Mesothelial cell of epicardium (in vitro differentiated cells): ENCODE measurements around the gene KBTBD12. TPM values are rescaled to one million over a fixed set of nuclear protein-coding genes. Genes with fewer than 3 reads are reported as not detected.
"Not testable (repeated sequence)": the region's sequence is repeated elsewhere in the genome, so short reads cannot be mapped to it uniquely, and the experiment has no call there.

Source experiments
- DNase-seq, 2 experiments: peaks; one replicate each; pipeline ENCODE4 v3.0.0; 2021; ENCODE audit warnings: low spot score in 2 of 2; ENCODE audit not compliant: unreplicated experiment in 2 of 2
- H3K27ac Mint-ChIP-seq: 2 replicates; pipeline ENCODE4 v1.8.0; 2021; ENCODE audit warnings: mixed read lengths
- H3K27me3 Mint-ChIP-seq: 2 replicates; pipeline ENCODE4 v1.8.0; 2021; ENCODE audit warnings: low read depth, mixed read lengths
- H3K36me3 Mint-ChIP-seq: 2 replicates; pipeline ENCODE4 v1.8.0; 2021; ENCODE audit warnings: mixed read lengths
- H3K4me1 Mint-ChIP-seq: 2 replicates; pipeline ENCODE4 v1.8.0; 2021; ENCODE audit warnings: mixed read lengths
- H3K4me3 Mint-ChIP-seq: 2 replicates; pipeline ENCODE4 v1.8.0; 2021; ENCODE audit warnings: mild to moderate bottlenecking, moderate library complexity, mixed read lengths
- H3K9me3 Mint-ChIP-seq: 2 replicates; pipeline ENCODE4 v1.8.0; 2021; ENCODE audit warnings: mixed read lengths
- total RNA-seq: library from RNA; stranded (reverse); gene quantifications from 3 replicates; pipeline ENCODE4 v1.2.1, GENCODE V29; 2021
- TF ChIP-seq, protein P1 (sequence below): fragments of 200-600 bp; sonication (generic); IDR thresholded peaks from one replicate; pipeline ENCODE4 v1.5.0; 2021; ENCODE audit warnings: antibody characterized with exemption; ENCODE audit not compliant: unreplicated experiment

Gene KBTBD12, protein sequence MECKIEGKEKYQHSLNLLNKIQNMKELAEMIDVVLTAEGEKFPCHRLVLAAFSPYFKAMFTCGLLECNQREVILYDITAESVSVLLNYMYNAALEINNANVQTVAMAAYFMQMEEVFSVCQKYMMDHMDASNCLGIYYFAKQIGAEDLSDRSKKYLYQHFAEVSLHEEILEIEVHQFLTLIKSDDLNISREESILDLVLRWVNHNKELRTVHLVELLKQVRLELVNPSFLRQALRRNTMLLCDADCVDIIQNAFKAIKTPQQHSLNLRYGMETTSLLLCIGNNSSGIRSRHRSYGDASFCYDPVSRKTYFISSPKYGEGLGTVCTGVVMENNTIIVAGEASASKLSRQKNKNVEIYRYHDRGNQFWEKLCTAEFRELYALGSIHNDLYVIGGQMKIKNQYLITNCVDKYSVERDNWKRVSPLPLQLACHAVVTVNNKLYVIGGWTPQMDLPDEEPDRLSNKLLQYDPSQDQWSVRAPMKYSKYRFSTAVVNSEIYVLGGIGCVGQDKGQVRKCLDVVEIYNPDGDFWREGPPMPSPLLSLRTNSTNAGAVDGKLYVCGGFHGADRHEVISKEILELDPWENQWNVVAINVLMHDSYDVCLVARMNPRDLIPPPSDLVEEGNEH
- total RNA-seq, result 0.07 to 0.09 TPM in 2 of 3 replicates, not detected in the other

DNA sequence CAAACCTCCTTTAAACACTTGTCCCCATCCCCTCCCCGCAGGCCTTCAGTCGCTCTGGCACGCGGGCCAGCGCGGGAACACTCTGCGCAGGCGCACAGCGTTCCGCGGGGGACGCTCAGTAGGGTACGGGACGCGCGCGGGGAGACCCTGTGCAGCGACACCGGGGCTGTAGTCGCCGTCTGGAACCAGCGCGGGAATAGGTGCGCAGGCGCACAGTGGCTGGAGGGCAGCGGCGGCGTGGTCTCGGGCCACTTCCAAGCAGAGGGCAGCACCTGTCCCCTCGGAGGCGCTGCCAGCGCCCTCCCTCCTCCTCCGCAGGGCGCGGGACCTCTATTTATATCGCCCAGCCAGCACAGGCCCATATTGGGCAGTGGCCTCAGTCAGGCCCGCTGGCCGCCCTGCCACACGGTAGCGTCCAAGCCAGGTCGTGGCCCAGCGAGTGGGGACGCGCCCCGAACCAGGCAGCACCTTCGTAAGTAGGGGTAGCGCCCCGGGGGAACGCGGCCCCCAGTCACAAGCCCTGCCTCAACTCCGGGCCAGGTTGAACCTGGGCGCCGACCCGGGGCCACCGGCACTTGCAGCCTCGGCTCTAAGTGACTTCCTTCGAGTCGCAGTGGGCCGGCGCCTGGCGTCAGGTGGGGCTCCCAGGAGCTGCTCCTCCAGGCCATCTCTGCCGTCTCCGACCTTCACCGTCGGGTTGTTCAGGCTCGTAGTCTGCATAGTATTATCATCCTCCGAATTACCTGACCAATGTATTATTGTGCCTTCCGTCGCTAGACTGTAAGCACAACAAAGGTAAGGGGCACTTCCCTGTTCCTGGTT is at the start of gene KBTBD12:
Gene KBTBD12, plus strand, starts transcription at position 118 of the 822 bp plus-strand sequence. CDS start 7,830 bp downstream, outside the sequence.
- peak within 1 kb of the TSS; percentile 37 for H3K4me3 Mint-ChIP-seq
- no peak for DNase-seq
- H3K27me3 Mint-ChIP-seq, result peaks cover 60% of the 10 kb centered on the region

DNA sequence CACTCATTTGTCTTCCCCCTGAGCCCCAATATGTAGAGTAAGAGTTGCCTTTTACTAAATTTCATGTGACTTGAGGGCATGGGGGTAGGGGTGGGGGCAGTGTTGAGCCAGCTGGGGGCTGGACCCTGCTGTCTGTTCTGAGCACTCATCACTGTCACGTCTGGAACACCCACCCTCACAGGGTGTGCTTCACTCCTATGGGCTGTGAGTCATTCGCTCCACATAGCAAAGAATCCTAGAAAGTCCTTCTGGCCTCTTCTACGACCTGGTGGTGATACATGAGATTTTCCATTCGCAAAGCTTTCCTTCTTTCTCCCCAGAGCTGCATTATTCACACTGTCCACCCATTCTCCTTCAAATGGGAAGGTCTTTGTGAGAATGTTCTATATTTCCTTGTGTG is 49.1 kb upstream of the KBTBD12 start:
- Mint-ChIP-seq H3K27me3 (peaks cover 5% of the 10 kb centered on the region), H3K4me1 (no peaks in the 10 kb centered on the region), H3K27ac (no peak overlapping the region), H3K9me3 (peaks cover 7% of the 10 kb centered on the region), H3K4me3 (no peak overlapping the region), H3K36me3 (no peaks in the 10 kb centered on the region)
- DNase-seq, result no peak
- TF ChIP-seq, protein P1, sequence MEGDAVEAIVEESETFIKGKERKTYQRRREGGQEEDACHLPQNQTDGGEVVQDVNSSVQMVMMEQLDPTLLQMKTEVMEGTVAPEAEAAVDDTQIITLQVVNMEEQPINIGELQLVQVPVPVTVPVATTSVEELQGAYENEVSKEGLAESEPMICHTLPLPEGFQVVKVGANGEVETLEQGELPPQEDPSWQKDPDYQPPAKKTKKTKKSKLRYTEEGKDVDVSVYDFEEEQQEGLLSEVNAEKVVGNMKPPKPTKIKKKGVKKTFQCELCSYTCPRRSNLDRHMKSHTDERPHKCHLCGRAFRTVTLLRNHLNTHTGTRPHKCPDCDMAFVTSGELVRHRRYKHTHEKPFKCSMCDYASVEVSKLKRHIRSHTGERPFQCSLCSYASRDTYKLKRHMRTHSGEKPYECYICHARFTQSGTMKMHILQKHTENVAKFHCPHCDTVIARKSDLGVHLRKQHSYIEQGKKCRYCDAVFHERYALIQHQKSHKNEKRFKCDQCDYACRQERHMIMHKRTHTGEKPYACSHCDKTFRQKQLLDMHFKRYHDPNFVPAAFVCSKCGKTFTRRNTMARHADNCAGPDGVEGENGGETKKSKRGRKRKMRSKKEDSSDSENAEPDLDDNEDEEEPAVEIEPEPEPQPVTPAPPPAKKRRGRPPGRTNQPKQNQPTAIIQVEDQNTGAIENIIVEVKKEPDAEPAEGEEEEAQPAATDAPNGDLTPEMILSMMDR, result no peak

More for the DNA sequence above, at the start of gene KBTBD12:
- Mint-ChIP-seq H3K27ac (no peak within 1 kb of the TSS), H3K9me3 (no peaks in the 10 kb centered on the region), H3K4me1 (peaks cover 13% of the 10 kb centered on the region), H3K36me3 (no peaks in the 10 kb centered on the region)
- TF ChIP-seq, protein P1, result no peak

DNA sequence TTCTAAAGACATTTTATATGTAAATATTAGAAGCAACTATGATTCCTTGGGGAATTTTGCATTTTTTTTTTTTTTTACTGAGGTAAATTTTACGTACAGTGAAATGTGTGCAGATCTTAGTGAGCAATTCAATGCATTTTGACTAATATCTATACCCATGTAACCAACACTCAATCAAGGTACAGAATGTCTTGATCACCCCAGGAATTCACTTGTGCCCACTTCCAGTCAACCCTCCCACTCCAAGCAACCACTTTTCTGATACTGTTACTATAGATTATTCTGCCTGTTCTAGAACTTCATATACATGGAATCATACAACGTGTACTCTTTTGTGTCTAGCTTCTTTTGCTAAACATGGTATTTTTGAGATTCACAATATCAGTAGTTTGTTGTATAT is 47.6 kb upstream of the KBTBD12 start:
- DNase-seq, result no peak
- Mint-ChIP-seq H3K4me3 (no peak overlapping the region), H3K27me3 (peaks cover 4% of the 10 kb centered on the region), H3K4me1 (no peaks in the 10 kb centered on the region), H3K27ac (no peak overlapping the region), H3K36me3 (no peaks in the 10 kb centered on the region), H3K9me3 (peaks cover 7% of the 10 kb centered on the region)
- TF ChIP-seq, protein P1, result no peak

DNA sequence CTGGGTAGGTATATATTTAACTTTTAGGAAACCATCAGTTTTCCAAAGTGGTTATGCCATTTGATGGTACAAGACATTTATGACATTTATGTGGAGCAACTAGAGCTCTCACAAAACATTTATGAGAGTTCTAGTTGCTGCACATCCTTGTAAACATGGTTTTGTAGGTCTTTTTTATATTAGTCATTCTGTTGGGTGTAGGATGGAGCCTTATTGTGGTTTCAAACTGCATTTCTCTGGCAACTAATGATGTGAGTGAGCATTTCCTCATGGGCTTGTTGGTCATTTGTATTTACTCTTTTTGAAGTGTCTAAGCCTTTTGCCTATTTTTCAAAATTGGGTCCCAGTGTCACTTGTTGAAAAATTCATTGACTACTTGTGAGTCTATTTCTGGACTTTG is 47.0 kb upstream of the KBTBD12 start:
- Mint-ChIP-seq H3K9me3 (peaks cover 7% of the 10 kb centered on the region), H3K27ac (no peak overlapping the region), H3K36me3 (no peaks in the 10 kb centered on the region), H3K4me3 (no peak overlapping the region), H3K27me3 (peaks cover 4% of the 10 kb centered on the region), H3K4me1 (no peaks in the 10 kb centered on the region)
- DNase-seq, result no peak
- TF ChIP-seq, protein P1, result no peak

DNA sequence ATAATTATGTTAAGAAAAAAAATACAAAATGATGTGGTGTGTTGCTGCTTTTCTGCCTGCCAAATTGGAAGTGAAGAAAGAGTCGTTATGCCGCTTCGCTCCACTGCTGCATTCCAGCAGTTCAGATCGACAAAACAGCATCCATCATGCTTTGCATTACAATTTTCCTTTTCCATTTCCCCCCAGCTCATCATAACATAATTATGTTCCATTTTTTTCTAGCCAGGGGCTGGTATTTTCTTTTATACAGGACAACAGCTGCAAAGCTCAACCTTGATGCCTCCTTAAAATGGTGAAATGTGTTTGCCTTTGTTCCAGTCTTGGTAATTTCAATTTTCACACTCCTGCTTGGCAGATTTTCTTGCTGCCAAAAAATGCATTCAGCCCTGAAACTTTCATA is 44.9 kb upstream of the KBTBD12 start:
- DNase-seq, result no peak
- TF ChIP-seq, protein P1, result no peak

DNA sequence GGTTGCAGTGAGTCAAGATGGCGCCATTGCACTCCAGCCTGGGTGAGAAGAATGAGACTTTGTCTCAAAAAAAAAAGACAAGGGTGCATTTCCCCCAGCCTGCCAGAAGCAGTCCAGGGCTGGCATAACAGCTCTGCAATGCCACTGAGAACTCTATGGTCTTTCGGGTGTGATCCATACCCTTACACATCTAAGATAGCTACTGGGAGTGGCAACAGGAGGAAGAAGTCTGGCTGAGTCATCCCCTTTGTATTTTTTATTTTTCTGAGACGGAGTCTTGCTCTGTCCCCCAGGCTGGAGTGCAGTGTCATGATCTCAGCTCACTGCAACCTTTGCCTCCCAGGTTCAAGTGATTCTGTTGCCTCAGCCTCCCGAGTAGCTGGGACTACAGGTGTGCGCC is 40.9 kb upstream of the KBTBD12 start:
- not testable (repeated sequence) for H3K4me3 Mint-ChIP-seq, H3K36me3 Mint-ChIP-seq, H3K4me1 Mint-ChIP-seq, H3K27ac Mint-ChIP-seq, H3K9me3 Mint-ChIP-seq, DNase-seq
- H3K27me3 Mint-ChIP-seq, result peaks cover 15% of the 10 kb centered on the region

More for the DNA sequence above, 44.9 kb upstream of the KBTBD12 start:
- Mint-ChIP-seq H3K4me3 (no peak overlapping the region), H3K27ac (no peak overlapping the region), H3K36me3 (no peaks in the 10 kb centered on the region), H3K27me3 (peaks cover 4% of the 10 kb centered on the region), H3K4me1 (no peaks in the 10 kb centered on the region), H3K9me3 (peaks cover 7% of the 10 kb centered on the region)
